Activated CD4-positive, CD25-positive, alpha-beta regulatory T cell treated with anti-CD3 and anti-CD28 coated beads, Interleukin-2, amount 50 U/mL, for 72 hours (primary cell): ENCODE data around the gene ARMC5.

Source experiments
- DNase-seq: peaks from one replicate; pipeline ENCODE4 v3.0.0; 2021

Gene ARMC5

DNA sequence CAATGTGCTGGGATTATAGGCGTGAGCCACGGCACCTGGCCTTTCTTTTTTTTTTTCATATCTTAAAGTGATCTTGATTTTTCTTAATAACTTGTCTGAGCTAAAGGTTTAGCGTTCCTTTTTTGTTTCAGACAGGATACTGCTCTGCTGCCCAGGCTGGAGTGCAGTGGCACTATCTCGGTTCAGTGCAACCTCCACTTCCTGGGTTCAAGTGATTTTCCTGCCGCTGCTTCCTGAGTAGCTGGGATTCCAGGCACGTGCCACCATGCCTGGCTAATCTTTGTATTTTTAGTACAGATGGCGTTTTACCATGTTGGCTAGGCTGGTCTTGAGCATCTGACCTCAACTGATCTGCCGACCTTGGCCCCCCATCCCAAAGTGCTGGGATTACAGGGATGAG is 44.9 kb downstream of the ARMC5 start:
- no peak for DNase-seq

- no peak for DNase-seq
Measured at GRCh38 chr16:31505483-31505882, 46.2 kb downstream of the ARMC5 start.

DNA sequence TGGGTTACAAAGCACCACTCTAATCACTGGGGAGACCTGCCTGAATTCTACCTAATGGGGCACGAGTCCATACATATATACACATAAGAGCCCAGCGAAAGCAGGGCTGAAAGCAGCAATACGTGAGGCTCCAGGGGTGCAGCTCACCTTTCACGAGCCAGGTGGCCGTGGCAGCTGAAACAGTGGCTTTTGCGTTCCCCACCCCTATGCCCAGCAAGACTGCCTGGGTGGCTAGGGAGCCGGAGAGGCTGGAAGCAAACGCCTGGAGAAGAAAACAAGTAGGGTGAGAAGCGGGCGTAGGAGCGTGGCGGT is 48.3 kb downstream of the ARMC5 start:
- DNase-seq, result no peak

DNA sequence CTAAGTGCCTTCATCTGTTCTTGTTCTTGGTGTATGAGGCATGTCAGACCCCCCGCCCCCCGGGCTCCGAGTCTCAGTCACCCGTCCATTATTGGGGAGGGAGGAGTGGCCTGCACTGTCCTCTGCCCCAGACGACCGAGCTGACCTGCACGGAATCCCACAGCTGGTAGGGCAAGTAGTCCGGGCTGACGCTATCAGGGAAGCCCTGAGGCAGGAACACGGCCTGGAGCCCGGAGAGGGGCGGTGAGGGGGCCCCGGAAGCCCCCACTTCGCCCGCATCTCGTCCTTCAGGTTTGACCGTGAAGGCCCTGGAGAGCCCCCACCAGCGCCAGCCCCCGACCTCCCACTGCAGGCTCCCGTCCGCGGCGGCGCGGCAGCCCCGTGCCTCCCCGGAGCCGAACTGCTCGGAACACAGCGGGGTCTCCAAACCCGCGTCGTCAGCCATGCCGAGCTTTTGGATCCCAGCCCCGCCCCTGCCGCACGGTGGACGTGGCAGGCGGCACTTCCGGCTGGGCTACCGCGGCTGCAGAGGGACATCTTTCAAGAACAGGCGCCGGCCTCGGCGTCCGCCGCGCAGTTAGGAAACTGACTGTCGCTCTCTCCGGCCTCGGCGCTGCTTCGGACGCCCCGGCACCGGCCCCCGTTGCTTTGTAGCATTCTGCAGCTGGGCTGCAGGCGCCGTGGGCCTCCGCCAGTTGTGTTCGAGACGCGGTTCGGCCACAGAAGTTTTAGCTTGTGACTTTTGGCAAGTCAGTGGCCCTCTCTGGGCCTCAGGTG is 48.8 kb downstream of the ARMC5 start, which contains the start of gene RUSF1:
Gene RUSF1 (minus strand): TSS at position 463 of the 777 bp plus-strand sequence. CDS start 18 bp downstream, at position 445.
- DNase-seq, result peak; percentile 88

DNA sequence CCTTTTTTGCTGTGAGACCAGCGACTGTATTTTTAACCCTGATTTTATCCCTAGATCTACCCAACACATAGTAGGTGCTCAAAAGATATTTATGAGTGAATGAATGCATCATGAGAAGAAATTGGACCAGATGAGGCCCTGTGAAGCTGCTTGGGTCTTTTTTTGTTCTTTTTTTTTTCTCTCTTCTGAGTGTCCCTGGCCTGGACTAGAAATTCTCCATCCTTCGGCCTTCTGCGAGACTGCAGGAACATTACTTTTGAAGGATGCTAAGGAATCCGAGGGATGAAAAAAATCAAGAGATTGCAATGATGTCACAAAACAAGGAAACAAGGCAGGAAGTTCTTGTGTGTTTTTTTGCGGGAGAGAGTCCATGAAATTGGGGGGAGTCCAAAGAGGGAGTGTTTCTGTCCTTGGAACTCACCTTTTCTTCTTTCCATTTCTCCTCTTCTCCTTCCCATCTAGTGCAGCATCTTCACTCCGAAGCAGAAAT is 49.5 kb downstream of the ARMC5 start:
- DNase-seq, result no peak

DNA sequence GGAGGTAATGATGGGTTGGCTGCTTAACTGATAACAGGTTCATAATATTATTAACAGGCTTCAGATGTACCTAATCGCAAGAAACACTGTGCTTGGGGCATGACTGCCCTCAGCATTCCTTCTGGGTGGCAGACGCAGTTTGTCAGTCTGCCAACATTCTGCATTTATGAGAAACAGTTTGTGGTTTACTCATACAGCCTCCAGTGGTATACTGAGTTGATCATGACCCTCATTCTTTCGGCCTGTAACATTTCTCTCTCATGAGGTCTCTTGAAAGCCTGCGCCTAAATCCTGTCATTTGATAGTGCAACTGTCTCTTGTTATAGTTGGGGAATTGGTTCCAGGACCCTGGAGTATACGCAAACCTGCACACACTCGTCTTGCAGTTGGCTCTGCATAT is 53.8 kb downstream of the ARMC5 start:
- no peak for DNase-seq

DNA sequence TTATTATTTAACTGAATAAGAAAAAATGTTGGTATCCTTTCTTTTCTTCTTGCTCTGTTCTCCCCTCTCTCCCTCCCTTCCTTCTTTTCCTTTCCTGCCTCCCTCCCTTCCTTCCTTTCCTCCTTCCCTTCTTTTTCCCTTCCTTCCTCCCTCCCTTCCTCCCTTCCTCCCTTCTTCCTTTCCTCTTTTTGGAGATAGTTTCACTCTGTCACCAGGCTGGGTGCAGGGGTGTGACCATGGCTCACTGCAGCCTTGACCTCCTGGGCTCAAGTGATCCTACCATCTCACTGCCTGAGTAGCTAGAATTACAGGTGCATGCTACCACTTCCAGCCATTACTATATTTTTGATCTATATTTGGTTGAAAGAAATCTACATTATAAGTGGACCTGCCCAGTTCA is 54.6 kb downstream of the ARMC5 start:
- DNase-seq, result no peak
